ENCODE results near the gene DBNDD2. TPM values are rescaled to one million over a fixed set of nuclear protein-coding genes. Genes with fewer than 3 reads are reported as not detected.

The DBNDD2 gene
- total and polyA plus RNA-seq, 10 donors: 15.8 to 38.5 (median 29.2) TPM

DNA sequence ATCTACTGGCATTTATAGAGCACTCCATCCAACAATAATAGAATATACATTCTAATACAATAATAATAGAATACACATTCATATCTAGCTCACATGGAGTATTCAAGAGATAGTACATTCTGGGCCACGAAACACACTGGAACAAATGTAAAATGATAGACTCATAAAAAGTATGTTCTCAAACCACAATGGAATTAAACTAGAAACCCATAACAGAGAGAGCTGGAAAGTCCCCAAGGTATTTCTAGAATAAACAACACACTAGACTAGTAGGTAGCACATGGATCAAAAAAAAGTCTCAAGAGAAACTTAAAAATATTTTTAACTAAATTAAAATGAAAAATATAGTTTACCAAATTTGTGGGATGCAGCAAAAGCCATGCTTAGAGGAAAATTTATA, 20.8 kb upstream of the DBNDD2 start:
- no peaks in the 10 kb centered on the region for H3K27me3 ChIP-seq (replicated peaks in 1 of 7)
- H3K27ac ChIP-seq: no peak overlapping the region
- H3K4me3 ChIP-seq: no peak overlapping the region
- intact Hi-C loops (cut with DNase I; ENCODE audit: low total_unique reads): no loop called here
- peaks cover 0 to 10% (median 3%) of the 10 kb centered on the region in 8 donors for H3K9me3 ChIP-seq
- peaks cover 0 to 6% (median 0%) of the 10 kb centered on the region in 6 donors for H3K4me1 ChIP-seq
- H3K36me3 ChIP-seq: no peaks in the 10 kb centered on the region
- no peak for DNase-seq
- WGBS, 5 donors: 69 to 93% (median 81%) methylated on average over 1 of the region's 1 CpG
- TF ChIP-seq, protein P1, sequence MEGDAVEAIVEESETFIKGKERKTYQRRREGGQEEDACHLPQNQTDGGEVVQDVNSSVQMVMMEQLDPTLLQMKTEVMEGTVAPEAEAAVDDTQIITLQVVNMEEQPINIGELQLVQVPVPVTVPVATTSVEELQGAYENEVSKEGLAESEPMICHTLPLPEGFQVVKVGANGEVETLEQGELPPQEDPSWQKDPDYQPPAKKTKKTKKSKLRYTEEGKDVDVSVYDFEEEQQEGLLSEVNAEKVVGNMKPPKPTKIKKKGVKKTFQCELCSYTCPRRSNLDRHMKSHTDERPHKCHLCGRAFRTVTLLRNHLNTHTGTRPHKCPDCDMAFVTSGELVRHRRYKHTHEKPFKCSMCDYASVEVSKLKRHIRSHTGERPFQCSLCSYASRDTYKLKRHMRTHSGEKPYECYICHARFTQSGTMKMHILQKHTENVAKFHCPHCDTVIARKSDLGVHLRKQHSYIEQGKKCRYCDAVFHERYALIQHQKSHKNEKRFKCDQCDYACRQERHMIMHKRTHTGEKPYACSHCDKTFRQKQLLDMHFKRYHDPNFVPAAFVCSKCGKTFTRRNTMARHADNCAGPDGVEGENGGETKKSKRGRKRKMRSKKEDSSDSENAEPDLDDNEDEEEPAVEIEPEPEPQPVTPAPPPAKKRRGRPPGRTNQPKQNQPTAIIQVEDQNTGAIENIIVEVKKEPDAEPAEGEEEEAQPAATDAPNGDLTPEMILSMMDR (IDR thresholded peaks at IDR 0.05 in 8 of 11, conservative IDR thresholded peaks at IDR 0.05 in 3 of 11): no peak
- TF ChIP-seq POLR2A (IDR thresholded peaks at IDR 0.05): no peak
- no peak for TF ChIP-seq POLR2AphosphoS5 (IDR thresholded peaks at IDR 0.05)

DNA sequence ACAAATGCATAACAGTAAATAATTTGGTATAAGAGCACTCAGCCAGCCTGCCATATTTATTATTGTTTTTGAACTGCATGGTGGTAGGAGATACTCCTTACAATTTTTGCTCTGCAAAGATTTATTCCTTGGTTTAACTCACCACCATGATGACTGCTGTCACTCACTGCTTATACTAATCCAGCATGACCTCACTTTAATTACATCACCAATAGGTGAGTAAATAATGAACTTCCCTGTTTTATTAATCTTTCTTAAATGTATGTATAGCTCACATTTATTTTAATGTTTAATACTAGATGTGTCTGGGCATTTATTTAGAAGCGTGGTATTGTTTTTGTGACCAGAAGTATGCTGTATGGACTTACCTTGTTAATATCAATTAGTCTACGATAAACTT, 17.2 kb upstream of the DBNDD2 start:
- WGBS, 5 donors: 83 to 89% (median 88%) methylated on average over 2 of the region's 2 CpGs
- Histone ChIP-seq H3K36me3 (peaks cover 0 to 14% (median 0%) of the 10 kb centered on the region in 6 donors), H3K27me3 (replicated peaks in 1 of 7) (no peaks in the 10 kb centered on the region), H3K4me3 (no peak overlapping the region), H3K27ac (no peak overlapping the region), H3K9me3 (peaks cover 0 to 10% (median 3%) of the 10 kb centered on the region in 8 donors), H3K4me1 (peaks cover 0 to 6% (median 0%) of the 10 kb centered on the region in 6 donors)
- intact Hi-C loops (cut with DNase I; ENCODE audit: low total_unique reads): no loop called here
- no peak for DNase-seq
- TF ChIP-seq POLR2A (IDR thresholded peaks at IDR 0.05) (no peak), POLR2AphosphoS5 (IDR thresholded peaks at IDR 0.05) (no peak)
- TF ChIP-seq, protein P1 (IDR thresholded peaks at IDR 0.05 in 8 of 11, conservative IDR thresholded peaks at IDR 0.05 in 3 of 11): no peak

DNA sequence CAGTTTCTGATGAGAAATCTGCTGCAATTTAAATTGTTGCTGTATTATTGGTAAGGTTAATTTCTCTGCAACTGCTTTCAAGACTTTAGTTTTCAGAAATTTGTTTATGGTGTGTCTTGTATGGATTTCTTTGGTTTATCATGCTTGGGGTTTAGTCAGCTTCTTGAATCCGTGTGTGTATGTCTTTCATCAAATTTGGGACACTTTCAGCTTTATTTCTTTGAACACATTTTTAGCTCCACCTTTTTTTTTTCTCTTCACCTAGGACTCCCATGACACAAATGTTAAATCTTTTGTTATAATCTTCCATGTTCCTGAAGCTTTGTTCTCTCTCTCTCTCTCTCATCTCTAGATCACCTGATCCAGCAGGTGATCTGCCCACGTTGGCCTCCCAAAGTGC, 16.5 kb upstream of the DBNDD2 start:
- WGBS, 5 donors: 74 to 83% (median 77%) methylated on average over 2 of the region's 2 CpGs
- TF ChIP-seq POLR2AphosphoS5 (IDR thresholded peaks at IDR 0.05) (no peak), POLR2A (IDR thresholded peaks at IDR 0.05) (no peak)
- TF ChIP-seq, protein P1 (IDR thresholded peaks at IDR 0.05 in 8 of 11, conservative IDR thresholded peaks at IDR 0.05 in 3 of 11): no peak
- H3K9me3 ChIP-seq: peaks cover 0 to 10% (median 3%) of the 10 kb centered on the region in 8 donors
- peaks cover 0 to 6% (median 0%) of the 10 kb centered on the region in 6 donors for H3K4me1 ChIP-seq
- no peaks in the 10 kb centered on the region for H3K27me3 ChIP-seq (replicated peaks in 1 of 7)
- DNase-seq: no peak
- H3K36me3 ChIP-seq: peaks cover 0 to 14% (median 0%) of the 10 kb centered on the region in 6 donors
- no peak overlapping the region for H3K27ac ChIP-seq
- H3K4me3 ChIP-seq: no peak overlapping the region
- intact Hi-C loops (cut with DNase I; ENCODE audit: low total_unique reads): no loop called here

DNA sequence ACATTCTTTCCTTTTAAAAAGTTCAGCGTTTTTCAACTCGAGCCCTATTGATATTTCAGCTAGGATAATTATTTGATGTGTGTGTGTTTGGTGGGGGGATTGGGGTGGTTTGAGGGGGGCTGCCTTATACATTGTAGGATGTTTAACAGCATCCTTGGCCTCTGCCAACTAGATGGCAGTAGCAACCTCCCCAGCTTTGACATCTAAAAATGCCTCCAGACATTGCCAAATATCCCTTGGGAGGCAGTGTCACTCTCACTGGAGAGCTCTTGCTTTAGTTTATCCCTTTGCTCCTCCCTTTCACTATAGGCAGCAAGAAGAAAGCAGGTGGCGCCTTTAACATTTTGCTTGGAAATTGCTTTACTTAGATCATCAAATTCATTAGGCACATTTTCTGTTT, 15.4 kb upstream of the DBNDD2 start:
- Histone ChIP-seq H3K4me1 (peaks cover 0 to 6% (median 0%) of the 10 kb centered on the region in 6 donors), H3K9me3 (peaks cover 0 to 3% (median under 1%) of the 10 kb centered on the region in 8 donors), H3K27me3 (replicated peaks in 1 of 7) (no peaks in the 10 kb centered on the region), H3K36me3 (peaks cover 0 to 14% (median 0%) of the 10 kb centered on the region in 6 donors), H3K4me3 (no peak overlapping the region), H3K27ac (no peak overlapping the region)
- 86 to 95% (median 92%) methylated on average over 3 of the region's 3 CpGs for WGBS, 5 donors
- intact Hi-C loops (cut with DNase I; ENCODE audit: low total_unique reads): no loop called here
- TF ChIP-seq POLR2A (IDR thresholded peaks at IDR 0.05) (no peak), POLR2AphosphoS5 (IDR thresholded peaks at IDR 0.05) (no peak)
- TF ChIP-seq, protein P1 (IDR thresholded peaks at IDR 0.05 in 8 of 11, conservative IDR thresholded peaks at IDR 0.05 in 3 of 11): no peak
- no peak for DNase-seq
